Fibroblast of mammary gland (primary cell): Measurements from ENCODE around the gene PLXNA2.
A peak's percentile ranks its signal among the peaks of the same experiment; 100 is the strongest.

Source experiments
- DNase-seq: peaks from one replicate; pipeline ENCODE4 v3.0.0-alpha.2; 2010; ENCODE audit warnings: low read depth
- H3K4me3 ChIP-seq: 2 replicates; pipeline ENCODE4 v1.5.1; 2011; ENCODE audit warnings: low read depth, mild to moderate bottlenecking, low read length, moderate library complexity; ENCODE audit not compliant: control insufficient read depth
- CTCF ChIP-seq: conservative IDR thresholded peaks from 2 replicates; pipeline ENCODE4 v1.5.1; 2011; ENCODE audit warnings: low read depth, low read length, inconsistent platforms; ENCODE audit not compliant: control insufficient read depth, insufficient read depth

PLXNA2 gene

GRCh38 chr1:208041505-208041904 is 202.7 kb downstream of the PLXNA2 start:
- H3K4me3 ChIP-seq = no peak overlapping the region
- DNase-seq = no peak
- TF ChIP-seq CTCF = no peak

DNA sequence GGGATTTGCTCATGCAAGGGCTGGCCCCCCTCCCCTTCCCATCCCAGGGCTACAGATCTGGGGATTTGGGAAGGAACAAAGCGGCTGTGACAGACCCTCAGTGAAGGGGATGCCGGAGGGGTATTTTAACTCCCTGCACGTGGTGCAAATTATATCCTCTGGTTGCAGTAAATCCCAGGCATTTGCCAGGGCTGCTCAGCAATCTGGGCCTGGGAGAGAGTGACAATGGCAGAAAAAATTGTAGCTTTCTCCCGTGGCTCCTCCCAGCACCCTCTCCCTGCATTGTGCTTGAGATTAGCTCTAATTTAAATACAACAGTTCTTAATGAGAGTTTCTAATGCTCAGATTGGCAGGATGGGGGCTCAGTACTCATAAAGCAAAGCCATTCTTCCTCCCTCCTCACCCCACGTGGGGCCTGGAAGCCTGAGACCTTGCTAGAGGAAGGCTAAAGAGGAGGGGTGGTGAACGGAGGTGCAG is 203.3 kb downstream of the PLXNA2 start:
- TF ChIP-seq CTCF = no peak
- DNase-seq = no peak
- no peak overlapping the region for H3K4me3 ChIP-seq

DNA sequence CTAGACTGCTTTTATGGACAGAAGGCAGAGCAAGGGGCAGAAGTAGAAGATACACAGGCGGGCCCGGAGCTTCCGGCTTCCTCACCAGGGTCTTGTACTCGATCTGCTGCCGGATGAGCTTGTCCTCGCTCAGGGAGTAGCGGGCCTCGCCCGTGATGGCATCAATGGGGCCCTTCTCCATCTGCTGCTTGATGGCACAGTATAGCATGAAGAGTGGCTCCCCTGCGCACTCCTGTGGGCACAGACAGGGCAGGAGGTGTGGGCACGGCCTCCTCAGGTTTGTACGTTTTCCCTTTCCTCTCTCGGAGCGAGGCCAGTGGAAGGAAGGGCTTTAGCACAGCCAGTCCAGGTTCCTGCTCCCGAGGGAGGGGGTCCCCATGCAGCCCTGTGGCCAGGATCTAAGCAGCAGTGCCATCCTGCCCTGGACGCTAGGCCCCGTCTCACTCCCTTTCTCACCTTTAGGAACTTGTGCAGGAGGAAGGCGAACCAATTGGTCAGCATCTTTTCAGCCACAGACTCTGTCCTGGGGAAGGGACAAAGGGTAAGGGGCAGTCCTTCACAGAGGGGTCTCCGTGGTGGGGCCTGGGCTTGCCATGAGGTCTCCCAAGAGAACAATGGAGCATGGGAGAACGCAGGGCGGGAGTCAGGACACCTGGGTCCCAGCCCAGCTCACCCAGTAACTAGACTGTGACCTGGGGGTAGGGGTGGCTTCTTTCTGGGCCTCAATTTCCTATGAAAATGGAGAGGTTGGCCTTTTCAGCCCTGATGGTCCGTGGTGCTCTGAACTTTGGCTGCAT is 204.4 kb downstream of the PLXNA2 start:
- DNase-seq = no peak
- H3K4me3 ChIP-seq = no peak overlapping the region
- no peak for TF ChIP-seq CTCF

DNA sequence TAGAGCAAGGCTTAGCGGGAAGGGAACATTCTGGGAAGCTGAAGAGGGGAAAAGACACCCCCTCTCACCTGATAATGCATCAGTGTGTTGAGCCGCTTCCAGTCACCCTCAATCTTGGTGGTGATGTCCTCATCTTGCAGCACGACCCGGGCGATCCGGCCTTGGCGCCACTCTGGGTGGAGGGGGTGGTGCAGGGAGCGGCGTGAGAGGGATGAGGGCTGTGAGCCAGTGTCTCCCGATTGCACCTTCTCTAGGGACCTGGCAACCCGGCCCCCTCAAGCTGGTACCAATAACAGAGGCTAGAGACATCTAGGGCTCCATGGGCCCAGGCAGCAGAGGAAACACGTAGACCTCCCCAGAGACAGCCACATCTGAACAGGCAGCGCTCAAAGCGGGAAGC is 205.9 kb downstream of the PLXNA2 start:
- no peak overlapping the region for H3K4me3 ChIP-seq
- no peak for DNase-seq
- TF ChIP-seq CTCF = no peak

GRCh38 chr1:208036918-208037766 is 207.0 kb downstream of the PLXNA2 start:
- no peak overlapping the region for H3K4me3 ChIP-seq
- TF ChIP-seq CTCF = no peak
- DNase-seq = no peak

- peak; percentile 30 for DNase-seq
- TF ChIP-seq CTCF = peak; percentile 22
- H3K4me3 ChIP-seq = no peak overlapping the region
These were observed 207.9 kb downstream of the PLXNA2 start for GRCh38 chr1:208036106-208036808.
